Lower leg skin (tissue), 4 donors: ENCODE results near the gene ACKR2. TPM values are rescaled to one million over a fixed set of nuclear protein-coding genes. Genes with fewer than 3 reads are reported as not detected.

Experiments used
- DNase-seq, 2 donors: peaks; one replicate each; pipeline ENCODE4 v3.0.0-alpha.2; 2019; ENCODE audit warnings: low spot score in 2 of 2
- H3K4me3 ChIP-seq: fragments of 200-600 bp; sonication (generic); 2 replicates; pipeline ENCODE4 v1.5.1; 2017; ENCODE audit warnings: mild to moderate bottlenecking, low read depth; ENCODE audit not compliant: poor library complexity, severe bottlenecking
- CTCF ChIP-seq, 3 donors: fragments of 450-650 bp; IDR thresholded peaks; one replicate each; pipeline ENCODE4 v1.5.1; 2016; ENCODE audit warnings: antibody characterized with exemption in 3 of 3, mild to moderate bottlenecking in 3 of 3, moderate library complexity in 2 of 3
- POLR2A ChIP-seq, 2 donors: fragments of 450-650 bp; IDR thresholded peaks; one replicate each; pipeline ENCODE4 v1.6.1; 2016 to 2017; ENCODE audit warnings: antibody characterized with exemption in 2 of 2, mild to moderate bottlenecking in 1 of 2, moderate library complexity in 1 of 2
- WGBS, 2 donors: methylation state at CpG; one replicate each; pipeline ENCODE4 v1.1.5; 2018; 5-methylcytosine and 5-hydroxymethylcytosine counted together
- intact Hi-C: fragments of 100-400 bp; cut with DNase I; formaldehyde crosslinking; loops from one replicate; pipeline ENCODE4 v1.15.0; 2023; ENCODE audit warnings: low total_unique reads
- total RNA-seq, 4 donors: library from RNA; depleted of rRNA; stranded (reverse); fragments of >200 nt; gene quantifications; one replicate each; pipeline ENCODE4 v1.1.0, GENCODE V29; 2016

ACKR2 gene
- total RNA-seq, 4 donors from 2014 or later = 3.7 to 6.3 (median 4.5) TPM

GRCh38 chr3:42875325-42876151 lies 66.3 kb downstream of the ACKR2 start, which contains the start of gene CYP8B1:
Gene CYP8B1, minus strand, starts transcription at chr3:42875879. Its CDS starts 63 bp downstream, at chr3:42875816.
- peak in 1 of 2 donors; percentile 78 for DNase-seq
- TF ChIP-seq CTCF (IDR thresholded peaks at IDR 0.05) (no peak), POLR2A (IDR thresholded peaks at IDR 0.05) (no peak)

GRCh38 chr3:42876401-42876800 lies 67.2 kb downstream of the ACKR2 start:
- DNase-seq = peak in 1 of 2 donors; percentile 52
- 60 to 70% methylated on average over 1 of the region's 1 CpG for WGBS, 2 donors
- TF ChIP-seq CTCF (IDR thresholded peaks at IDR 0.05) (no peak), POLR2A (IDR thresholded peaks at IDR 0.05) (no peak)
- intact Hi-C loops = no loop called here
- no peak overlapping the region for H3K4me3 ChIP-seq

More at GRCh38 chr3:42875325-42876151, 66.3 kb downstream of the ACKR2 start, which contains the start of gene CYP8B1:
- WGBS, 2 donors = 87 to 88% methylated on average over 13 of the region's 13 CpGs
- intact Hi-C loops = no loop called here
- H3K4me3 ChIP-seq = no peak within 1 kb of the TSS

GRCh38 chr3:42876940-42877720 lies 67.9 kb downstream of the ACKR2 start:
- WGBS, 2 donors = 84% methylated on average over 7 of the region's 7 CpGs

GRCh38 chr3:42877881-42878280 lies 68.6 kb downstream of the ACKR2 start:
- WGBS, 2 donors = 92 to 96% methylated on average over 2 of the region's 2 CpGs
- TF ChIP-seq POLR2A (IDR thresholded peaks at IDR 0.05) = no peak
- no peak for TF ChIP-seq CTCF (IDR thresholded peaks at IDR 0.05)
- intact Hi-C loops = no loop called here
- no peak for DNase-seq
- no peak overlapping the region for H3K4me3 ChIP-seq

More at GRCh38 chr3:42876940-42877720, 67.9 kb downstream of the ACKR2 start:
- peak in 1 of 2 donors; percentile 70 for DNase-seq
- no peak for TF ChIP-seq POLR2A (IDR thresholded peaks at IDR 0.05)
- intact Hi-C loops = no loop called here
- H3K4me3 ChIP-seq = no peak overlapping the region

GRCh38 chr3:42880183-42880582 lies 70.9 kb downstream of the ACKR2 start:
- H3K4me3 ChIP-seq = no peak overlapping the region
- TF ChIP-seq CTCF (IDR thresholded peaks at IDR 0.05) (no peak), POLR2A (IDR thresholded peaks at IDR 0.05) (no peak)
- intact Hi-C loops = loop anchor here (5.0 kb wide), 2 partner anchors 53 to 98 kb away; no protein-coding TSS in a partner anchor
- WGBS, 2 donors = 85 to 88% methylated on average over 9 of the region's 9 CpGs
- no peak for DNase-seq
